CD4-positive, alpha-beta T cell (primary cell): Measurements from ENCODE around the gene LRRC46. TPM values are rescaled to one million over a fixed set of nuclear protein-coding genes. Genes with fewer than 3 reads are reported as not detected.

Source experiments
- ATAC-seq: fragments of 200-7000 bp; cut with Tn5 transposase; one replicate; pipeline ENCODE4 v1.10.0; 2022; ENCODE audit warnings: mild to moderate bottlenecking; ENCODE audit not compliant: poor library complexity
- CTCF ChIA-PET: fragments of 350-600 bp; sonication (Branson Sonifier 250); formaldehyde crosslinking; loops from one replicate; lab custom pipeline; 2021; ENCODE audit warnings: antibody characterized with exemption, inconsistent platforms; lab: Charles Lee
- POLR2A ChIA-PET: fragments of 350-600 bp; sonication (Branson Sonifier 250); formaldehyde crosslinking; loops from one replicate; lab custom pipeline; 2021; ENCODE audit warnings: antibody characterized with exemption, inconsistent platforms; lab: Charles Lee
- DNase-seq, 14 experiments: peaks; one replicate each; pipeline ENCODE4 v3.0.0-alpha.2; 2013 to 2020; ENCODE audit warnings: mixed read lengths in 2 of 14
- H3K27ac ChIP-seq, 2 donors: one replicate each; pipeline versions ENCODE4 v1.5.1 to v1.7.0; 2013; ENCODE audit warnings: low read length in 2 of 2, low read depth in 1 of 2, mild to moderate bottlenecking in 1 of 2
- H3K27me3 ChIP-seq, 2 experiments: 1 replicate in 1 of 2; 2 replicates in 1 of 2; pipeline versions ENCODE4 v1.6.1 to v1.7.0; 2013; ENCODE audit warnings: low read length in 2 of 2, control low read depth in 1 of 2, mild to moderate bottlenecking in 1 of 2, moderate library complexity in 1 of 2; ENCODE audit not compliant: insufficient read depth in 2 of 2, control insufficient read depth in 1 of 2
- H3K36me3 ChIP-seq: one replicate; pipeline ENCODE4 v1.6.1; 2013; ENCODE audit warnings: low read length, control low read depth; ENCODE audit not compliant: insufficient read depth
- H3K4me1 ChIP-seq: one replicate; pipeline ENCODE4 v1.6.1; 2013; ENCODE audit warnings: low read length, control low read depth; ENCODE audit not compliant: insufficient read depth
- H3K4me3 ChIP-seq: one replicate; pipeline ENCODE4 v1.5.1; 2013; ENCODE audit warnings: mild to moderate bottlenecking, low read length, moderate library complexity
- H3K9me3 ChIP-seq, 2 experiments: 1 replicate in 1 of 2; 2 replicates in 1 of 2; pipeline versions ENCODE4 v1.6.1 to v1.7.0; 2013; ENCODE audit warnings: low read length in 2 of 2, mild to moderate bottlenecking in 2 of 2, control low read depth in 1 of 2, moderate library complexity in 1 of 2; ENCODE audit not compliant: control insufficient read depth in 1 of 2, insufficient read depth in 1 of 2
- H3K27ac Mint-ChIP-seq: one replicate; pipeline ENCODE4 v1.8.0; 2020; ENCODE audit warnings: mixed read lengths
- H3K27me3 Mint-ChIP-seq: one replicate; pipeline ENCODE4 v1.8.0; 2021; ENCODE audit warnings: mixed read lengths
- H3K36me3 Mint-ChIP-seq: one replicate; pipeline ENCODE4 v1.8.0; 2021; ENCODE audit warnings: low read depth, mixed read lengths
- H3K4me1 Mint-ChIP-seq: one replicate; pipeline ENCODE4 v1.8.0; 2021; ENCODE audit warnings: low read depth, mixed read lengths
- H3K4me3 Mint-ChIP-seq: one replicate; pipeline ENCODE4 v1.8.0; 2020; ENCODE audit warnings: mild to moderate bottlenecking, mixed read lengths
- H3K9me3 Mint-ChIP-seq: one replicate; pipeline ENCODE4 v1.8.0; 2020; ENCODE audit warnings: mixed read lengths
- CTCF ChIP-seq: fragments of 200-600 bp; IDR thresholded peaks from one replicate; pipeline ENCODE4 v1.8.0; 2022; ENCODE audit warnings: antibody characterized with exemption, mild to moderate bottlenecking
- intact Hi-C, 2 experiments: fragments of 100-400 bp; cut with DNase I in 1 of 2; cut with micrococcal nuclease in 1 of 2; formaldehyde crosslinking; loops; one replicate each; pipeline versions ENCODE4 v1.15.1 to v1.9.0; 2023 to 2025; cut with DNase I, micrococcal nuclease
- total RNA-seq, 174 experiments: library from RNA in 2 of 174; stranded (reverse) in 2 of 174; gene quantifications; one replicate each; pipeline ENCODE4 v1.2.3 and lab custom pipeline; 2021 to 2026

LRRC46 gene
- total RNA-seq, 2 experiments from 2014 or later = 0.42 to 0.85 TPM

- H3K9me3 Mint-ChIP-seq = no peaks in the 10 kb centered on the region
- Histone ChIP-seq H3K9me3 (no peaks in the 10 kb centered on the region), H3K27me3 (peaks cover 2 to 8% of the 10 kb centered on the region in 2 experiments), H3K4me3 (no peak overlapping the region), H3K36me3 (no peaks in the 10 kb centered on the region), H3K27ac (no peak overlapping the region), H3K4me1 (peaks cover 20% of the 10 kb centered on the region)
- no peak for TF ChIP-seq CTCF
- ChIA-PET CTCF (interaction anchor here (0.8 kb wide), 1 partner anchor 22 kb away, joined by 3 read pairs; no protein-coding TSS in a partner anchor), POLR2A (no interaction called here)
- H3K27me3 Mint-ChIP-seq = peaks cover 21% of the 10 kb centered on the region
- no peak overlapping the region for H3K27ac Mint-ChIP-seq
- H3K36me3 Mint-ChIP-seq = no peaks in the 10 kb centered on the region
- intact Hi-C loops = no loop called here
- H3K4me1 Mint-ChIP-seq = peaks cover 16% of the 10 kb centered on the region
- no peak for DNase-seq
- no peak for ATAC-seq
- no peak overlapping the region for H3K4me3 Mint-ChIP-seq
Measured at GRCh38 chr17:47864791-47865216, 33.3 kb downstream of the LRRC46 start.

- H3K27me3 Mint-ChIP-seq = peaks cover 37% of the 10 kb centered on the region
- H3K4me3 ChIP-seq = no peak overlapping the region
- no peaks in the 10 kb centered on the region for H3K9me3 ChIP-seq
- H3K36me3 ChIP-seq = no peaks in the 10 kb centered on the region
- no peak overlapping the region for H3K27ac Mint-ChIP-seq
- TF ChIP-seq CTCF = no peak
- peaks cover 16% of the 10 kb centered on the region for H3K4me1 Mint-ChIP-seq
- CTCF ChIA-PET = no interaction called here
- peaks cover 12 to 22% of the 10 kb centered on the region in 2 experiments for H3K27me3 ChIP-seq
- H3K36me3 Mint-ChIP-seq = no peaks in the 10 kb centered on the region
- no peak overlapping the region for H3K4me3 Mint-ChIP-seq
- ATAC-seq (no peak), DNase-seq (no peak)
- no peaks in the 10 kb centered on the region for H3K9me3 Mint-ChIP-seq
- no peak overlapping the region for H3K27ac ChIP-seq
- intact Hi-C loops = no loop called here
- POLR2A ChIA-PET = no interaction called here
- H3K4me1 ChIP-seq = peaks cover 20% of the 10 kb centered on the region
Measured at GRCh38 chr17:47866941-47867340, 35.5 kb downstream of the LRRC46 start.

- Mint-ChIP-seq H3K36me3 (no peaks in the 10 kb centered on the region), H3K27ac (no peak overlapping the region), H3K9me3 (no peaks in the 10 kb centered on the region), H3K4me1 (peaks cover 10% of the 10 kb centered on the region), H3K27me3 (peaks cover 44% of the 10 kb centered on the region), H3K4me3 (no peak overlapping the region)
- Histone ChIP-seq H3K27me3 (peaks cover 22 to 32% of the 10 kb centered on the region in 2 experiments), H3K4me3 (no peak overlapping the region), H3K36me3 (no peaks in the 10 kb centered on the region), H3K27ac (no peak overlapping the region), H3K9me3 (peaks cover 0 to 8% of the 10 kb centered on the region in 2 experiments), H3K4me1 (peaks cover 15% of the 10 kb centered on the region)
- TF ChIP-seq CTCF = no peak
- ATAC-seq (no peak), DNase-seq (no peak)
- intact Hi-C loops = no loop called here
- ChIA-PET POLR2A (no interaction called here), CTCF (no interaction called here)
Measured at GRCh38 chr17:47867813-47868533, 36.5 kb downstream of the LRRC46 start.
